ENCODE data around the gene PRCP.

PRCP gene

DNA sequence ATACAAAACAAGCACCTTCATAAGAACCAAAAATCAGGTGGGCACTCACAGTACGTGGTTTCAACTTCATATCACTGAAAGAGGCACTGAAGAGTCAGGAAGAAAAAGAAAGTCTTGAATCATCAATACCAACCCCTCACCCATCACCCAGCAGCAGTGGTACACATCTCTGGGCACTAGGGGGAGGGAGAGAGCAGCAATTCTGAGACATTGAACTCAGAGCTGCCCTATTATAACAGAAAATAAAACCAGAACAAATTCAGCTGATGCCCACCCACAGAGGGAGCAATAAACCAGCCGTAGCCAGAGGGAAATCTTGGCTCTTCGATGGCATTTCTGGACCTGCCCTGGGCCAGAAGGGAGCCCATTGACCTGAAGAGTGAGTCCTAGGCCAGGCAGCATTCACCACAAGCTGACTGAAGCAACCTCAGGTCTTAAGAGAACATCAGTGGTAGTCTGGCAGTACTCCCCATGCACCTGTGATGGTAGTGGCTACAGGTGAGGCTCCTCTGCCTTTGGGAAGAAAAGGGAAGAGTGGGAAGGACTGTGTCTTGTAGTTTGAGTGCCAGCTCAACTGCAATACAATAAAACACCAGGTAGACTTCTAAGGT, 124.4 kb downstream of the PRCP start:
- DNase-seq = no peak

DNA sequence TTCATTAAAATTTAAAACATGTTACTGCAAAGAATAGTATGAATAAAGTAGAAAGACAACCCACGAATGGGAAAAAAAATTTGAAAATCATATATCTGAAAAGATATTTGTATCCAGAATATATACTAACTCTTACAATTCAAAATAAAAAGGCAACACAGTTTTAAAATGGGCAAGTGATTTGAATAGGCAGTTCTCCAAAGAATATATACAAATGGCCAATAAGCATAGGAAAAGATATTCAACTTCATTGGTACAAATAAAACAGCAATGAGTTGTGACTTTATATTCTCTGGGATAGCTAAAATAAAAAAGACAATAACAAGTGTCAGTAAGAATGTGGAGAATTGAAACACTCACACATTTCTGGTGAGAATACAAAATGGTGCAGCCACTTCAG, 125.0 kb downstream of the PRCP start:
- no peak for DNase-seq
